Nephron progenitor cell (in vitro differentiated cells): ENCODE data around the gene DOK1.

Experiments
- DNase-seq: peaks from one replicate; pipeline ENCODE4 v3.0.0; 2021
- H3K27ac Mint-ChIP-seq: 2 replicates; pipeline ENCODE4 v1.8.0; 2021; ENCODE audit warnings: mild to moderate bottlenecking, moderate library complexity, mixed read lengths
- H3K27me3 Mint-ChIP-seq: 2 replicates; pipeline ENCODE4 v1.8.0; 2021; ENCODE audit warnings: mild to moderate bottlenecking, low read depth, mixed read lengths; ENCODE audit not compliant: poor library complexity
- H3K36me3 Mint-ChIP-seq: 2 replicates; pipeline ENCODE4 v1.8.0; 2021; ENCODE audit warnings: low read depth, mixed read lengths
- H3K4me1 Mint-ChIP-seq: 2 replicates; pipeline ENCODE4 v1.8.0; 2021; ENCODE audit warnings: mixed read lengths
- H3K4me3 Mint-ChIP-seq: 2 replicates; pipeline ENCODE4 v1.8.0; 2021; ENCODE audit warnings: mild to moderate bottlenecking, moderate library complexity, mixed read lengths
- H3K9me3 Mint-ChIP-seq: 2 replicates; pipeline ENCODE4 v1.8.0; 2021; ENCODE audit warnings: mild to moderate bottlenecking, moderate library complexity, mixed read lengths
- TF ChIP-seq, protein P1 (sequence below): fragments of 200-600 bp; sonication (generic); IDR thresholded peaks from 2 replicates; pipeline ENCODE4 v1.5.0; 2021; ENCODE audit warnings: antibody characterized with exemption

The DOK1 gene

DNA sequence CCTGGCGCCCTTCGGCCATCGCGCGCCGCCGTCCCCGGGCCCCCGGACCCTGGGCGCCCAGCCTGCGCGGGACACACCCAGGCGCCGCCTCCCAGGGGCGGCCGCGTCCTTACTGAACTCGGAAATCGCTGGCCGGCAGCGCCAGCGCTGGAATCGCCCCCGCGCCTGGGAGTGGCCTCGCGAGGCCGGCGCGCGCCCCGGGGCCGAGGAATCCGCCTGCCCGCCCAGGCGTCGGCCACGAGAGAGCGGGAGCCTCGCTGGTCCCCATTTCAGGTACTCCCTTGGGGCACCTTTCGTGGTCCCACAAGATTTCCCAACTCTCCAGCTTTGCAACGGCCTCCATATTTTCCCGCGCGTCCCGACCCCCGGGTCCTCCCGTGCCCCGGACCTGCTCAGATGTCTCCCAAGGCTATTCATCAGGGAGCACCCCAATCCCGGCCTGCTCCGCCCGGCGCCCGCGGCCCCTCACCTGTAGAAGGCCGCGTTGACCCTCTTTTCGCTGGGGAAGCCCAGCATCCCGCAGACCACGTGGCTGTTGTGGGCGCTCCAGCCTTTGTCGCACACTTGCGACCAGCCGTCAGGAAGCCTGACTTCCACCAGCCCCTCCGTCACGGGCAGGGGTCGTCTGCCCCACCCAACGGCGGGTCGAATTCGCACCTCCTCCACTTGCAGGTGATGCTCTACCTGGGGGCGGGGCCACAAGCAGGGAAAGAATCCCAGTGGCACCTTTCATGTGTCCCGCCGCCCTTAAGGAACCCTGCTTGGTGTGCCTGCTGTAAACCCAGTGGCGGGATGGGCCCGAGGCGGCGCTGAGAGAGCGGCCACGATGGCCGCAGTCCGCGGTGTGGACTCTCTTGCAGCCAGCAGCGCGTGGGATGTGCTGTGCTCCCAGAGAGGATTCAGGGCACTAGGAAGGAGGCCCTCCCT lies 5.4 kb upstream of the DOK1 start:
- Mint-ChIP-seq H3K27ac (no peak overlapping the region), H3K27me3 (peaks cover 56% of the 10 kb centered on the region), H3K4me3 (peak overlapping the region; percentile 79), H3K4me1 (peaks cover 50% of the 10 kb centered on the region), H3K9me3 (no peaks in the 10 kb centered on the region), H3K36me3 (peaks cover 23% of the 10 kb centered on the region)
- DNase-seq, result peak; percentile 74
- TF ChIP-seq, protein P1, sequence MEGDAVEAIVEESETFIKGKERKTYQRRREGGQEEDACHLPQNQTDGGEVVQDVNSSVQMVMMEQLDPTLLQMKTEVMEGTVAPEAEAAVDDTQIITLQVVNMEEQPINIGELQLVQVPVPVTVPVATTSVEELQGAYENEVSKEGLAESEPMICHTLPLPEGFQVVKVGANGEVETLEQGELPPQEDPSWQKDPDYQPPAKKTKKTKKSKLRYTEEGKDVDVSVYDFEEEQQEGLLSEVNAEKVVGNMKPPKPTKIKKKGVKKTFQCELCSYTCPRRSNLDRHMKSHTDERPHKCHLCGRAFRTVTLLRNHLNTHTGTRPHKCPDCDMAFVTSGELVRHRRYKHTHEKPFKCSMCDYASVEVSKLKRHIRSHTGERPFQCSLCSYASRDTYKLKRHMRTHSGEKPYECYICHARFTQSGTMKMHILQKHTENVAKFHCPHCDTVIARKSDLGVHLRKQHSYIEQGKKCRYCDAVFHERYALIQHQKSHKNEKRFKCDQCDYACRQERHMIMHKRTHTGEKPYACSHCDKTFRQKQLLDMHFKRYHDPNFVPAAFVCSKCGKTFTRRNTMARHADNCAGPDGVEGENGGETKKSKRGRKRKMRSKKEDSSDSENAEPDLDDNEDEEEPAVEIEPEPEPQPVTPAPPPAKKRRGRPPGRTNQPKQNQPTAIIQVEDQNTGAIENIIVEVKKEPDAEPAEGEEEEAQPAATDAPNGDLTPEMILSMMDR, result no peak

DNA sequence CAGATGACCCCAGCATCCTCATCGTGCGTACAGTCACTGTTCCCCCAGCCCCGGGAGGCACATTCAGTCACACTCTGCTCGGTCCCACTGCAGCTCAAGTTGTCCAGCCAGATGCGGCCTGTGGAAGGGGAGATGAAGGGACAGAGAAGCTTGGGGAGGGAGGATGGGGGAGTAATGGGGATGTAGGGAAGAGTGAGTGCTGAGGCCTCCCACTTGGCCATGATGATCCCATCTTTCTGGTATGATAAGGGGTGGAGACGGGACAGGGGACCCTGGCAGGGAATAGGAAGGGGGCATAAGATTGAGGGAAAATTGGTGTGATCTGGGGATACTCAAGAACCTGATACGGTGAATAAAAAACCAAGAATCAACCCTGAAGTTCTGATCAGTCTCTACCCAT lies 4.3 kb upstream of the DOK1 start:
- H3K9me3 Mint-ChIP-seq, result no peaks in the 10 kb centered on the region
- H3K4me3 Mint-ChIP-seq, result peak overlapping the region; percentile 79
- TF ChIP-seq, protein P1, result no peak
- peaks cover 59% of the 10 kb centered on the region for H3K27me3 Mint-ChIP-seq
- no peak overlapping the region for H3K27ac Mint-ChIP-seq
- DNase-seq, result no peak
- peaks cover 19% of the 10 kb centered on the region for H3K36me3 Mint-ChIP-seq
- H3K4me1 Mint-ChIP-seq, result peaks cover 52% of the 10 kb centered on the region

DNA sequence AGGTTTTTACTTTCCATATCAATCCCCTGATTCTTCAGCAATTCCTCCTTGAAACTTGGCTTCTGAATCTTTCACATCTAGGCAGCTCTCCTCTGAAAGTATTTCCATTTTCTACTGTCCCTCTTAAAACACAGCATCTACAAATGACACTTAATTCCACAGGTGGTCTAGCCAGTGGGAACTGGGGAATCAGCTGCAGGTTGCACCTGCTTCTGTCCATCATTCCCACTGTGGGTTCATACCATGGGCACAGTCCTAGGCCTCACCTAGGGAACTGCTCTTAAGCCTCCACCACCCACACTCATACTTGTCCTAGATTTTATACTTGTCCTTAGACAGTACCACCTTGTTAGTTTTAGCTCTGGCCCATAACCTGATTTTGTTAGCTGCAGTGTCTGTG lies 3.0 kb upstream of the DOK1 start:
- Mint-ChIP-seq H3K9me3 (no peaks in the 10 kb centered on the region), H3K4me3 (peak overlapping the region; percentile 10), H3K27me3 (peaks cover 62% of the 10 kb centered on the region), H3K4me1 (peaks cover 55% of the 10 kb centered on the region), H3K36me3 (peaks cover 19% of the 10 kb centered on the region), H3K27ac (no peak overlapping the region)
- TF ChIP-seq, protein P1, result no peak
- DNase-seq, result no peak

- peak; percentile 18 for DNase-seq
- peak overlapping the region; percentile 18 for H3K27ac Mint-ChIP-seq
- no peaks in the 10 kb centered on the region for H3K9me3 Mint-ChIP-seq
- H3K36me3 Mint-ChIP-seq, result peaks cover 19% of the 10 kb centered on the region
- H3K4me3 Mint-ChIP-seq, result peak overlapping the region; percentile 92
- TF ChIP-seq, protein P1, result no peak
- H3K4me1 Mint-ChIP-seq, result peaks cover 55% of the 10 kb centered on the region
- peaks cover 62% of the 10 kb centered on the region for H3K27me3 Mint-ChIP-seq
These were observed 2.3 kb upstream of the DOK1 start for GRCh38 chr2:74551942-74552913.

DNA sequence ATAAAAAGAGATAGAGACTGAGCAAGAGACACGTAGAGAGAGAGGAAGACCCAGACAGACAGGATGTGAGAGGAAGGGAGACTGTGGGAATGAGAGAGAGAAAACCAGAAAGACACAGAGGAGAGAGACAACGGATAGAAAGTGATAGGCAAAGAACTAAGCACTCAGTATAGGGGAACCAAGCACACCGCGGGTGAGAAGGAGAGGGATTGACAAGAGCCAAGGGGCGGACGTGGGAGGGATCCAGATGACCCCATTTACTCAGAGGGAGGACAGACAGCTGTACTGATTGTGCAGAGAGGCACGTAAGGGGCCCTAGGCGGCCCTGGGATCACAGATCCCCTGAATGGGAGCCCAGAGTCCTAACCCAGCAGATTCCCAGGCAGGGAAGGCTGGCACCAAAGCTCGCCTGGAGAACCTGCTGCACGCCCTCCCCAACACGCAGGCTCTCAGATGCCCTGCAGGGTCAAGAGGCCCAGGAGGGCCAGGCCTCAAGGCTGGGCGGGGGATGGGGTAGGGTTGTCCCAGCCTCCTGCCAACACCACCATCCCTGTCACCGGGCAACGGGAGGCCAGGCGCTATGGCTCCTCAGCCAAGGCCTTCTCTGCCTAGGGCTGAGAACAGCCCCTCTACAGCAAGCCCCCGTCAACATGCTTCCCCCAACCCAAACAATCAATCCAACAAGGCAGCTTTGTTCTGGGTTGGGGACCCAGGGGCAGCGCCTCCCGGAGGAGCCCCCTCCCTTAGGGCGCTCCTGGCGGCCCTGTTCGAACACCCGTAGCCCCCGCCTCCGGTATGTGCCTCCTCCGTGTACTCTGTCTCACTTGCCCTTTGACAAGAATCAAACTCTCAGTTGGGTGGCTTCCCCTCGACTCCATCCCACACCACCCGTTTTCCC lies 1.4 kb upstream of the DOK1 start:
- Mint-ChIP-seq H3K4me1 (peaks cover 51% of the 10 kb centered on the region), H3K36me3 (peaks cover 19% of the 10 kb centered on the region), H3K4me3 (peak overlapping the region; percentile 92), H3K27me3 (peaks cover 63% of the 10 kb centered on the region), H3K27ac (peak overlapping the region; percentile 87), H3K9me3 (no peaks in the 10 kb centered on the region)
- TF ChIP-seq, protein P1, result no peak
- DNase-seq, result peak; percentile 47
